HG03097 (cell line): Measurements from ENCODE around the gene COL1A1.
A peak's percentile ranks its signal among the peaks of the same experiment; 100 is the strongest.

Experiments used
- ATAC-seq: cut with Tn5 transposase; IDR thresholded peaks from one replicate; pipeline ENCODE4 v1.9.1; 2021; ENCODE audit not compliant: unreplicated experiment, low FRiP score

COL1A1 gene

GRCh38 chr17:50161911-50162288 is 39.5 kb downstream of the COL1A1 start:
- no peak for ATAC-seq

GRCh38 chr17:50161023-50161910 is 40.2 kb downstream of the COL1A1 start:
- peak; percentile 87 for ATAC-seq

- no peak for ATAC-seq
Observed at GRCh38 chr17:50157891-50158290, 43.5 kb downstream of the COL1A1 start.

- no peak for ATAC-seq
Observed at GRCh38 chr17:50155115-50155819, 46.2 kb downstream of the COL1A1 start.

- no peak for ATAC-seq
Observed at GRCh38 chr17:50154604-50155003, 46.8 kb downstream of the COL1A1 start.

- ATAC-seq = no peak
Observed at GRCh38 chr17:50153650-50154575, 47.5 kb downstream of the COL1A1 start.

- ATAC-seq = no peak
Observed at GRCh38 chr17:50152736-50153135, 48.7 kb downstream of the COL1A1 start.

GRCh38 chr17:50151937-50152547 is 49.4 kb downstream of the COL1A1 start:
- ATAC-seq = no peak

GRCh38 chr17:50151041-50151936 is 50.1 kb downstream of the COL1A1 start:
- ATAC-seq = peak; percentile 38

GRCh38 chr17:50150354-50151040 is 50.9 kb downstream of the COL1A1 start, which contains the start of gene PPP1R9B:
Gene PPP1R9B (minus strand): TSS chr17:50150677. CDS start chr17:50150513, 164 bp downstream.
- ATAC-seq = no peak

- ATAC-seq = no peak
Observed at GRCh38 chr17:50149417-50150353, 51.7 kb downstream of the COL1A1 start.

- ATAC-seq = no peak
Observed at GRCh38 chr17:50149091-50149416, 52.4 kb downstream of the COL1A1 start.

GRCh38 chr17:50148226-50149090 is 53.0 kb downstream of the COL1A1 start:
- ATAC-seq = peak; percentile 25

GRCh38 chr17:50147841-50148225 is 53.6 kb downstream of the COL1A1 start:
- no peak for ATAC-seq

- ATAC-seq = no peak
Observed at GRCh38 chr17:50146927-50147665, 54.3 kb downstream of the COL1A1 start.

- no peak for ATAC-seq
Observed at GRCh38 chr17:50146230-50146926, 55.1 kb downstream of the COL1A1 start.
